Measurements from ENCODE around the gene IFNK. TPM values are rescaled to one million over a fixed set of nuclear protein-coding genes. Genes with fewer than 3 reads are reported as not detected.

The IFNK gene
- total RNA-seq, 4 donors from 2014 or later: not detected

GRCh38 chr9:27564670-27565069, 40.6 kb downstream of the IFNK start:
- no peak for TF ChIP-seq CTCF (IDR thresholded peaks at IDR 0.05; ENCODE audit: low read depth)

DNA sequence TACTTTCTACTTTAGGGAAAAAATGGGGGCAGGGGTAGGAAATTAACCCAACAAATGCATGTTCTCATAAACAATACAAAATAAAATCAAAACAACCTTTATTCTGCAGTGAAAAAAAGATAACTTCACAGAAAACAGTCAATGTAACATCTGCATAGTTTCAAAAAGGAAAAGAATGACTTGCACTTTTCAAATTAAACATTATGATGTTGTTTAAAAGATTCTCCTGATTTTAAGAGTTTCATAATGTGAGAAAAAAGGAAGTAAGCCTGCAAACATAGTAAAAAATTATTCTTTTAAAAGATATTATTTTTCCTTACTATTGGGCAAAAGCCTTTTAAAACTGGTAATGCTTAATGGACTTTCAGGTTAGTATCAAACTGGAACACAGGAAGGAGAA, 41.6 kb downstream of the IFNK start:
- TF ChIP-seq CTCF (IDR thresholded peaks at IDR 0.05; ENCODE audit: low read depth): no peak

DNA sequence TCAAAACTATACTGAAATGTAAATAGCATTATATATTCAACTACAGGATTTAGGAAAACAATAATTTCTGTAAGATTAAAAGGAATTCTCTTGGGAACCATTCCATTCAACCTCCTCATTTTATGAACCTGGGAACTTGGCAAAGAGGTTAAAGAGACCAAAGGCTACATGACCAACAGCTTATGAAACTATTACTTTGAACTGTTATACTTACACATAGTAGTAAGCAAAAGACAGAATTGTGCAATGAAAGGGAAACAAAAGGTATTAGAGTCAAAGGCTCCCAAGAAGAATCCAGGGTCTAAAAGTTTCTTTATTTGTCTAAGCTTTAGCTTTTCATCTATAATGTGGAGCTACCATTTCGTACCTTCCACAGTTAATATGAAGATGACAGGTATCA, 42.0 kb downstream of the IFNK start:
- no peak for TF ChIP-seq CTCF (IDR thresholded peaks at IDR 0.05; ENCODE audit: low read depth)

- TF ChIP-seq CTCF (IDR thresholded peaks at IDR 0.05; ENCODE audit: low read depth): no peak
These were observed 45.3 kb downstream of the IFNK start for GRCh38 chr9:27569406-27569805.

GRCh38 chr9:27571011-27571410, 46.9 kb downstream of the IFNK start:
- TF ChIP-seq CTCF (IDR thresholded peaks at IDR 0.05; ENCODE audit: low read depth): no peak

GRCh38 chr9:27572061-27572460, 48.0 kb downstream of the IFNK start:
- TF ChIP-seq CTCF (IDR thresholded peaks at IDR 0.05; ENCODE audit: low read depth): no peak

- no peak for TF ChIP-seq CTCF (IDR thresholded peaks at IDR 0.05; ENCODE audit: low read depth)
These were observed 48.5 kb downstream of the IFNK start for GRCh38 chr9:27572566-27572917.
